ENCODE data around the gene ZKSCAN8. TPM values are rescaled to one million over a fixed set of nuclear protein-coding genes. Genes with fewer than 3 reads are reported as not detected.
A peak's percentile ranks its signal among the peaks of the same experiment; 100 is the strongest.

ZKSCAN8 gene
- polyA plus RNA-seq, 3 donors, result 0.49 to 7.9 (median 0.71) TPM

DNA sequence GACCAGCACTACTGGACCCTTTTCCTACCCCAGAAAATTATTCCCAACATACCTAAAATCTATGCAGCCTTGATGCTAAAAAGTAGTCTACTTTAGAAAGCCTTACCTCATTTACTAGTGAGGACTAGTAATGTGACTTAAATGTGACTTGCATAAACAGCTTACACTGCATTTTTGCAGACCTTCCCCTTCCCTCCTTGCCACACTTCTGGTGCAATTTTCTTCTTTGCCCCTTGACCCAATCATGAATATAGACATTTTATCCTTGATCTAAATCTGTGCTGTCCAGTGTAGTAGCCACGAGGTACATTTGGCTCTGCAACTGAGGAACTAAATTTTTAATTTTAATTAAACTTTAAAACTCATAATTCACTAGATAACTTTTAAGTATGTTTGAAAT is 7.0 kb upstream of the ZKSCAN8 start:
- H3K27ac Mint-ChIP-seq, result peak overlapping the region in 2 of 7 donors; percentile 62 to 80
- H3K4me1 ChIP-seq (ENCODE audit: control insufficient read depth in 1 of 2, insufficient read depth in 2 of 2, low read length in 2 of 2), result peaks cover 18 to 23% of the 10 kb centered on the region in 2 donors
- DNase-seq, result peak; percentile 20 to 34 (median 27)
- H3K27me3 Mint-ChIP-seq (ENCODE audit: low read depth in 3 of 3), result peaks cover 0 to 2% (median 2%) of the 10 kb centered on the region in 3 donors
- H3K27ac ChIP-seq (ENCODE audit: low read depth in 1 of 2, low read length in 2 of 2), result no peak overlapping the region
- WGBS (ENCODE audit: insufficient coverage), result no CpG with 5 or more reads among the region's 1 CpG
- H3K9me3 ChIP-seq (replicated peaks in 1 of 2; ENCODE audit: control insufficient read depth in 1 of 2, insufficient read depth in 1 of 2, low read length in 2 of 2), result no peaks in the 10 kb centered on the region
- no peak overlapping the region for H3K9ac ChIP-seq (ENCODE audit: insufficient read depth, low read length, poor library complexity, severe bottlenecking)
- intact Hi-C loops (cut with micrococcal nuclease), result loop anchor here (5.0 to 10.0 kb wide), 4 partner anchors 52 to 660 kb away; partner anchors contain the start of genes NKAPL (in 2 of the 2), ZKSCAN4 (in 2 of the 2), ZNF165 (in 1 of the 2) and ZNF184 (in 1 of the 2)
- peaks cover 11 to 22% of the 10 kb centered on the region in 2 donors for H3K36me3 ChIP-seq (replicated peaks in 1 of 2; ENCODE audit: control insufficient read depth in 1 of 2, insufficient read depth in 2 of 2, low read length in 2 of 2)
- TF ChIP-seq CTCF (IDR thresholded peaks at IDR 0.05), result no peak
- no peak overlapping the region for H3K4me3 ChIP-seq (replicated peaks in 1 of 3; ENCODE audit: low read depth in 2 of 3, low read length in 3 of 3)
- H4K20me1 ChIP-seq (ENCODE audit: insufficient read depth, low read length), result no peaks in the 10 kb centered on the region
- no peak overlapping the region for H2AFZ ChIP-seq (ENCODE audit: insufficient read depth, low read depth, low read length, poor library complexity, severe bottlenecking)
- H3K36me3 Mint-ChIP-seq, result peaks cover 14 to 25% of the 10 kb centered on the region in 2 donors
- H3K4me1 Mint-ChIP-seq, result peaks cover 40% of the 10 kb centered on the region
- peaks cover 82% of the 10 kb centered on the region for H3K79me2 ChIP-seq (ENCODE audit: insufficient read depth, low read length)
- H3K4me2 ChIP-seq (replicated peaks; ENCODE audit: extremely low read depth, low read length, poor library complexity, severe bottlenecking), result no peak overlapping the region
- no peaks in the 10 kb centered on the region for H3K27me3 ChIP-seq (ENCODE audit: control insufficient read depth in 2 of 2, insufficient read depth in 2 of 2, low read length in 2 of 2)
- H3K4me3 Mint-ChIP-seq, result no peak overlapping the region
- H3K9me3 Mint-ChIP-seq, result no peaks in the 10 kb centered on the region

GRCh38 chr6:28135393-28135792 is 6.3 kb upstream of the ZKSCAN8 start:
- H3K9ac ChIP-seq (ENCODE audit: insufficient read depth, low read length, poor library complexity, severe bottlenecking), result no peak overlapping the region
- peaks cover 45% of the 10 kb centered on the region for H3K4me1 Mint-ChIP-seq
- H3K9me3 Mint-ChIP-seq, result no peaks in the 10 kb centered on the region
- H3K27ac ChIP-seq (ENCODE audit: low read depth in 1 of 2, low read length in 2 of 2), result no peak overlapping the region
- TF ChIP-seq CTCF (IDR thresholded peaks at IDR 0.05), result no peak
- H3K4me2 ChIP-seq (replicated peaks; ENCODE audit: extremely low read depth, low read length, poor library complexity, severe bottlenecking), result peak overlapping the region; percentile 93
- no peaks in the 10 kb centered on the region for H3K9me3 ChIP-seq (replicated peaks in 1 of 2; ENCODE audit: control insufficient read depth in 1 of 2, insufficient read depth in 1 of 2, low read length in 2 of 2)
- peaks cover 19 to 30% of the 10 kb centered on the region in 2 donors for H3K4me1 ChIP-seq (ENCODE audit: control insufficient read depth in 1 of 2, insufficient read depth in 2 of 2, low read length in 2 of 2)
- H2AFZ ChIP-seq (ENCODE audit: insufficient read depth, low read depth, low read length, poor library complexity, severe bottlenecking), result no peak overlapping the region
- H4K20me1 ChIP-seq (ENCODE audit: insufficient read depth, low read length), result no peaks in the 10 kb centered on the region
- peaks cover 10 to 19% of the 10 kb centered on the region in 2 donors for H3K36me3 Mint-ChIP-seq
- peak overlapping the region in 1 of 3 experiments; percentile 92 for H3K4me3 ChIP-seq (replicated peaks in 1 of 3; ENCODE audit: low read depth in 2 of 3, low read length in 3 of 3)
- intact Hi-C loops (cut with micrococcal nuclease), result loop anchor here (5.0 to 10.0 kb wide), 3 partner anchors 53 to 661 kb away; partner anchors contain the start of genes NKAPL (in 2 of the 2), ZKSCAN4 (in 2 of the 2), ZNF165 (in 1 of the 2) and ZNF184 (in 1 of the 2)
- DNase-seq, result peak in 1 of 3 donors; percentile 9
- H3K36me3 ChIP-seq (replicated peaks in 1 of 2; ENCODE audit: control insufficient read depth in 1 of 2, insufficient read depth in 2 of 2, low read length in 2 of 2), result peaks cover 4 to 15% of the 10 kb centered on the region in 2 donors
- 0% methylated on average over 2 of the region's 3 CpGs for WGBS (ENCODE audit: insufficient coverage)
- H3K27me3 Mint-ChIP-seq (ENCODE audit: low read depth in 3 of 3), result peaks cover 0 to 4% (median 2%) of the 10 kb centered on the region in 3 donors
- peak overlapping the region; percentile 1 to 99 (median 66) for H3K27ac Mint-ChIP-seq
- H3K79me2 ChIP-seq (ENCODE audit: insufficient read depth, low read length), result peaks cover 75% of the 10 kb centered on the region
- no peaks in the 10 kb centered on the region for H3K27me3 ChIP-seq (ENCODE audit: control insufficient read depth in 2 of 2, insufficient read depth in 2 of 2, low read length in 2 of 2)
- H3K4me3 Mint-ChIP-seq, result no peak overlapping the region

Measured in CD14-positive monocyte (primary cell).